H1 (cell line): ENCODE data around the gene KLHL3. TPM values are rescaled to one million over a fixed set of nuclear protein-coding genes. Genes with fewer than 3 reads are reported as not detected.

ENCODE experiments used
- CTCF ChIA-PET: fragments of 300-600 bp; sonication (Branson Sonifier 250); formaldehyde crosslinking; loops from one replicate; lab custom pipeline; 2021; ENCODE audit not compliant: partially characterized antibody; lab: Charles Lee
- POLR2A ChIA-PET: fragments of 300-600 bp; sonication (Branson Sonifier 250); formaldehyde crosslinking; loops from one replicate; lab custom pipeline; 2021; ENCODE audit warnings: inconsistent platforms; ENCODE audit not compliant: partially characterized antibody; lab: Charles Lee
- DNase-seq, 2 experiments: peaks; one replicate each; pipeline versions ENCODE4 v3.0.0 to v3.0.0-alpha.2; 2010 to 2022; ENCODE audit warnings: low spot score in 2 of 2, low read depth in 1 of 2, mixed read lengths in 1 of 2
- FAIRE-seq: peaks from 2 replicates; lab custom pipeline; 2011; peaks lifted over from hg19 to GRCh38; lab: Jason Lieb, UNC
- H2AFZ ChIP-seq: 2 replicates; pipeline ENCODE4 v1.8.1; 2012; ENCODE audit warnings: low read length, inconsistent platforms
- H2AK5ac ChIP-seq: 2 replicates; pipeline ENCODE4 v1.6.1; 2013; ENCODE audit warnings: low read depth, low read length
- H2BK120ac ChIP-seq: replicated peaks from 2 replicates; pipeline ENCODE3; 2013; ENCODE audit warnings: low read depth, low read length, inconsistent platforms
- H2BK12ac ChIP-seq: 2 replicates; pipeline ENCODE4 v1.6.1; 2013; ENCODE audit warnings: low read depth, low read length
- H2BK15ac ChIP-seq: 2 replicates; pipeline ENCODE4 v1.6.1; 2013; ENCODE audit warnings: low read length
- H2BK20ac ChIP-seq: 2 replicates; pipeline ENCODE4 v1.6.1; 2013; ENCODE audit warnings: low read length
- H2BK5ac ChIP-seq: 2 replicates; pipeline ENCODE4 v1.6.1; 2013; ENCODE audit warnings: low read depth, low read length
- H3K14ac ChIP-seq: 2 replicates; pipeline ENCODE4 v1.6.1; 2013; ENCODE audit warnings: inconsistent platforms; ENCODE audit not compliant: insufficient read length
- H3K18ac ChIP-seq: 2 replicates; pipeline ENCODE4 v1.6.1; 2013; ENCODE audit warnings: low read length; ENCODE audit errors: extremely low read depth
- H3K23ac ChIP-seq: 2 replicates; pipeline ENCODE4 v1.6.1; 2013; ENCODE audit warnings: inconsistent platforms; ENCODE audit not compliant: insufficient read length
- H3K23me2 ChIP-seq: 2 replicates; pipeline ENCODE4 v1.6.1; 2013; ENCODE audit warnings: low read depth, low read length
- H3K27ac ChIP-seq: 2 replicates; pipeline ENCODE4 v1.6.1; 2011; ENCODE audit warnings: low read depth, low read length, inconsistent platforms
- H3K27me3 ChIP-seq, 4 experiments: replicated peaks in 1 of 4; 1 replicate in 1 of 4; 2 replicates in 3 of 4; pipeline versions ENCODE4 v1.6.1 to v1.8.1; 2011 to 2013; ENCODE audit warnings: low read length in 3 of 4, mild to moderate bottlenecking in 3 of 4, inconsistent platforms in 2 of 4, mixed read lengths in 2 of 4, moderate library complexity in 1 of 4; ENCODE audit not compliant: control insufficient read depth in 3 of 4, insufficient read depth in 3 of 4; ENCODE audit errors: extremely low read depth in 1 of 4
- H3K36me3 ChIP-seq, 4 experiments: 2 replicates each; pipeline versions ENCODE4 v1.6.1 to v1.8.1; 2011 to 2013; ENCODE audit warnings: mild to moderate bottlenecking in 4 of 4, low read length in 3 of 4, moderate library complexity in 2 of 4, control low read depth in 1 of 4, inconsistent platforms in 1 of 4; ENCODE audit not compliant: insufficient read depth in 4 of 4, control insufficient read depth in 2 of 4
- H3K4ac ChIP-seq: replicated peaks from 2 replicates; pipeline ENCODE3; 2013; ENCODE audit warnings: low read length, low read depth, mixed read lengths, inconsistent platforms; ENCODE audit not compliant: insufficient read length
- H3K4me1 ChIP-seq, 4 experiments: replicated peaks in 1 of 4; 1 replicate in 1 of 4; 2 replicates in 3 of 4; pipeline versions ENCODE4 v1.6.1 to v1.8.1; 2011 to 2013; ENCODE audit warnings: low read length in 3 of 4, inconsistent platforms in 2 of 4, mixed read lengths in 1 of 4; ENCODE audit not compliant: insufficient read depth in 4 of 4, control insufficient read depth in 3 of 4
- H3K4me2 ChIP-seq, 2 experiments: 2 replicates each; pipeline versions ENCODE4 v1.6.1 to v1.8.1; 2011 to 2013; ENCODE audit warnings: low read depth in 2 of 2, low read length in 2 of 2, control low read depth in 1 of 2, inconsistent platforms in 1 of 2, mild to moderate bottlenecking in 1 of 2; ENCODE audit not compliant: insufficient read depth in 1 of 2
- H3K4me3 ChIP-seq, 4 experiments: fragments of 200-600, 300-600 bp in 1 of 4; sonication (generic), shearing (Covaris generic), sonication (Bioruptor Twin) in 1 of 4; 2 replicates each; pipeline versions ENCODE4 v1.5.1 to v1.8.1; 2011 to 2016; ENCODE audit warnings: low read length in 4 of 4, low read depth in 3 of 4, control low read depth in 2 of 4, inconsistent platforms in 2 of 4, mild to moderate bottlenecking in 2 of 4, mixed read lengths in 1 of 4, moderate library complexity in 1 of 4; ENCODE audit not compliant: insufficient read depth in 2 of 4; ENCODE audit errors: extremely low read depth in 1 of 4
- H3K56ac ChIP-seq: replicated peaks from 2 replicates; pipeline ENCODE3; 2013; ENCODE audit warnings: low read depth, mild to moderate bottlenecking, mixed read lengths, low read length, inconsistent platforms; ENCODE audit not compliant: insufficient read length
- H3K79me1 ChIP-seq: 2 replicates; pipeline ENCODE4 v1.6.1; 2013; ENCODE audit warnings: low read depth, low read length, control low read depth
- H3K79me2 ChIP-seq, 2 experiments: 2 replicates each; pipeline versions ENCODE4 v1.6.1 to v1.8.1; 2012 to 2013; ENCODE audit warnings: low read length in 2 of 2, mild to moderate bottlenecking in 2 of 2, inconsistent platforms in 1 of 2; ENCODE audit not compliant: insufficient read depth in 2 of 2, control insufficient read depth in 1 of 2
- H3K9ac ChIP-seq, 4 experiments: replicated peaks in 1 of 4; 1 replicate in 1 of 4; 2 replicates in 3 of 4; pipeline versions ENCODE4 v1.6.1 to v1.8.1; 2011 to 2013; ENCODE audit warnings: low read depth in 3 of 4, low read length in 3 of 4, control low read depth in 2 of 4, mild to moderate bottlenecking in 2 of 4, moderate library complexity in 2 of 4, inconsistent platforms in 1 of 4; ENCODE audit errors: extremely low read depth in 1 of 4
- H3K9me3 ChIP-seq, 2 experiments: 2 replicates each; pipeline versions ENCODE4 v1.6.1 to v1.8.1; 2012 to 2013; ENCODE audit warnings: mild to moderate bottlenecking in 2 of 2, moderate library complexity in 2 of 2, control low read depth in 1 of 2, inconsistent platforms in 1 of 2, low read depth in 1 of 2, low read length in 1 of 2, mixed read lengths in 1 of 2; ENCODE audit not compliant: insufficient read depth in 2 of 2
- H4K20me1 ChIP-seq, 2 experiments: replicated peaks in 1 of 2; 2 replicates each; pipeline versions ENCODE3 to v1.8.1; 2011 to 2013; ENCODE audit warnings: inconsistent platforms in 2 of 2, low read length in 2 of 2, mild to moderate bottlenecking in 1 of 2; ENCODE audit not compliant: insufficient read depth in 2 of 2, control insufficient read depth in 1 of 2
- H4K5ac ChIP-seq: 2 replicates; pipeline ENCODE4 v1.6.1; 2013; ENCODE audit warnings: low read length, low read depth, mixed read lengths, inconsistent platforms; ENCODE audit not compliant: insufficient read length
- H4K8ac ChIP-seq: 2 replicates; pipeline ENCODE4 v1.8.0; 2013; ENCODE audit warnings: mild to moderate bottlenecking, moderate library complexity, low read length, inconsistent platforms; ENCODE audit not compliant: insufficient read depth; ENCODE audit errors: extremely low read depth
- H4K91ac ChIP-seq: replicated peaks from 2 replicates; pipeline ENCODE3; 2013; ENCODE audit warnings: low read length, mixed read lengths, inconsistent platforms; ENCODE audit not compliant: insufficient read length
- ATF2 ChIP-seq: IDR thresholded peaks from 2 replicates; pipeline ENCODE4 v1.6.1; 2012; ENCODE audit warnings: low read length, inconsistent platforms
- CBX5 ChIP-seq: fragments of 300-800, 300-1000 bp; sonication (generic); IDR thresholded peaks from 2 replicates; pipeline ENCODE4 v1.7.1; 2016; ENCODE audit warnings: antibody characterized with exemption, low read length, low read depth
- FOSL1 ChIP-seq: IDR thresholded peaks from 2 replicates; pipeline ENCODE4 v1.6.1; 2011; ENCODE audit warnings: mild to moderate bottlenecking, low read depth, low read length, moderate library complexity; ENCODE audit not compliant: insufficient read depth
- JUND ChIP-seq: IDR thresholded peaks from 2 replicates; pipeline ENCODE4 v1.6.1; 2011; ENCODE audit warnings: mild to moderate bottlenecking, improper control_type of control experiment, low read length
- NRF1 ChIP-seq: IDR thresholded peaks from 2 replicates; pipeline ENCODE4 v1.6.1; 2011; ENCODE audit warnings: mild to moderate bottlenecking, low read depth, low read length, improper control_type of control experiment
- RBBP5 ChIP-seq: IDR thresholded peaks from 2 replicates; pipeline ENCODE4 v1.7.1; 2012; ENCODE audit warnings: low read depth, mild to moderate bottlenecking, inconsistent platforms, low read length, moderate library complexity, borderline replicate concordance
- RFX5 ChIP-seq: IDR thresholded peaks from 2 replicates; pipeline ENCODE4 v1.6.1; 2011; ENCODE audit warnings: low read depth, low read length, improper control_type of control experiment, borderline replicate concordance
- RXRA ChIP-seq: IDR thresholded peaks from 2 replicates; pipeline ENCODE4 v1.6.1; 2011; ENCODE audit warnings: low read depth, mild to moderate bottlenecking, low read length, moderate library complexity; ENCODE audit not compliant: insufficient read depth
- SIN3A ChIP-seq, 2 experiments: IDR thresholded peaks in 1 of 2; conservative IDR thresholded peaks in 1 of 2; 2 replicates each; pipeline ENCODE4 v1.6.1; 2011 to 2012; ENCODE audit warnings: low read length in 2 of 2, improper control_type of control experiment in 1 of 2, low read depth in 1 of 2, mild to moderate bottlenecking in 1 of 2
- SIRT6 ChIP-seq: IDR thresholded peaks from one replicate; pipeline ENCODE4 v1.7.1; 2012; ENCODE audit warnings: low read length, inconsistent platforms
- SP1 ChIP-seq: IDR thresholded peaks from 2 replicates; pipeline ENCODE4 v1.6.1; 2011; ENCODE audit warnings: low read depth, low read length
- WGBS, 2 experiments: shearing (Covaris generic) in 1 of 2; methylation state at CpG; one replicate each; pipeline versions ENCODE4 v1.1.6 to v1.1.7; 2013 to 2015; ENCODE audit warnings: low lambda C conversion rate in 2 of 2, mixed read lengths in 2 of 2, inconsistent platforms in 1 of 2, low coverage in 1 of 2, missing lambda C conversion rate in 1 of 2; ENCODE audit not compliant: insufficient replicate concordance in 2 of 2, insufficient coverage in 1 of 2, insufficient read length in 1 of 2; ENCODE audit errors: extremely low coverage in 1 of 2, missing lambda C conversion rate in 1 of 2; 5-methylcytosine and 5-hydroxymethylcytosine counted together
- polyA plus RNA-seq, 7 experiments: library from polyadenylated mRNA; depleted of rRNA in 3 of 7; stranded (reverse) in 5 of 7; unstranded in 2 of 7; fragments of >200 nt in 5 of 7; fragments of 200-250 nt in 2 of 7; gene quantifications; 1 replicate in 5 of 7; 2 replicates in 1 of 7; 4 replicates in 1 of 7; pipeline versions ENCODE4 v1.2.1 to v1.2.3, GENCODE V29; 2011 to 2013; ENCODE audit warnings: missing spikeins in 2 of 7, mixed read lengths in 2 of 7
- total RNA-seq: library from RNA; stranded (reverse); fragmentation: NEBNext Ultra II Directional; extraction: Animal tissue kit (Norgen Biotek cat#: 25700); gene quantifications from 2 replicates; pipeline ENCODE4 v1.2.1, GENCODE V29; 2021
- TF ChIP-seq, protein P1 (sequence below): IDR thresholded peaks from 2 replicates; pipeline ENCODE4 v1.6.1; 2012; ENCODE audit warnings: inconsistent platforms

KLHL3 gene
- total and polyA plus RNA-seq, 2 of the 8 experiments (the other 6 are each of a cell fraction or from before 2014, with no cell fraction given) = 7.4 to 13.7 TPM

DNA sequence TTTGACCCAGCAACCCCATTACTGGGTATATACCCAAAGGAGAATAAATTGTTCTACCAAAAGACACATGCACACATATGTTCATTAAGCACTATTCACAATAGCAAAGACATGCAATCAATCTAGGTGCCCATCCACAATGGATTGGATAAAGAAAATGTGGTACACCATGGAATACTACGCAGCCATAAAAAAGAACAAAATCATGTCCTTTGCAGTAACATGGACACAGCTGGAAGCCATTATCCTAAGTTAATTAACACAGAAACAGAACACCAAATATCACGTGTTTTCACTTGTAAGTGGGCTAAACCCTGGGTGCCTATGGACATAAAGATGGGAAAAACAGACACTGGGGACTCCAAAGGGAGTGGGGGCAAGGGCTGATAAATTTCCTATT, 46.6 kb downstream of the KLHL3 start:
- no peak for FAIRE-seq

More for the DNA sequence above, 46.6 kb downstream of the KLHL3 start:
- Histone ChIP-seq H4K20me1 (no peaks in the 10 kb centered on the region), H2AFZ (no peak overlapping the region), H3K23ac (no peak overlapping the region), H3K56ac (no peak overlapping the region), H3K18ac (no peak overlapping the region), H3K4me3 (no peak overlapping the region), H3K4ac (no peak overlapping the region), H3K4me1 (no peaks in the 10 kb centered on the region), H2AK5ac (no peak overlapping the region), H3K27me3 (no peaks in the 10 kb centered on the region), H2BK15ac (no peak overlapping the region), H3K9me3 (no peaks in the 10 kb centered on the region), H3K14ac (no peak overlapping the region), H3K27ac (no peak overlapping the region), H2BK12ac (no peak overlapping the region), H3K4me2 (no peak overlapping the region), H2BK120ac (no peak overlapping the region), H3K9ac (no peak overlapping the region), H3K79me2 (no peaks in the 10 kb centered on the region), H2BK20ac (no peak overlapping the region), H3K36me3 (peaks cover 0 to 6% (median 2%) of the 10 kb centered on the region in 4 experiments; a peak in 4 of 8 replicates), H3K23me2 (no peaks in the 10 kb centered on the region), H3K79me1 (no peaks in the 10 kb centered on the region), H4K5ac (no peak overlapping the region), H4K91ac (no peak overlapping the region), H2BK5ac (no peak overlapping the region), H4K8ac (no peak overlapping the region)
- 81% methylated on average over 2 of the region's 2 CpGs; no CpG with 5 or more reads in 1 of the 2 experiments for WGBS, 2 experiments
- no peak for DNase-seq
- ChIA-PET CTCF (interaction anchor here (1.1 to 1.3 kb wide), 3 partner anchors 29 to 134 kb away, joined by 3 to 5 read pairs (median 4); no protein-coding TSS in a partner anchor), POLR2A (no interaction called here)
- TF ChIP-seq, protein P1, sequence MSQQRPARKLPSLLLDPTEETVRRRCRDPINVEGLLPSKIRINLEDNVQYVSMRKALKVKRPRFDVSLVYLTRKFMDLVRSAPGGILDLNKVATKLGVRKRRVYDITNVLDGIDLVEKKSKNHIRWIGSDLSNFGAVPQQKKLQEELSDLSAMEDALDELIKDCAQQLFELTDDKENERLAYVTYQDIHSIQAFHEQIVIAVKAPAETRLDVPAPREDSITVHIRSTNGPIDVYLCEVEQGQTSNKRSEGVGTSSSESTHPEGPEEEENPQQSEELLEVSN = no peak
- TF ChIP-seq CBX5 = no peak
- no peak for TF ChIP-seq JUND
- no peak for TF ChIP-seq SP1
- no peak for TF ChIP-seq FOSL1
- TF ChIP-seq NRF1 = no peak
- TF ChIP-seq ATF2 = no peak
- no peak for TF ChIP-seq RXRA
- no peak for TF ChIP-seq RBBP5
- TF ChIP-seq SIRT6 = no peak
- TF ChIP-seq SIN3A (conservative IDR thresholded peaks at IDR 0.05 in 1 of 2, IDR thresholded peaks at IDR 0.05 in 1 of 2; ENCODE audit: low read depth in 1 of 2, low read length in 2 of 2) = no peak
- TF ChIP-seq RFX5 = no peak
